Ishikawa (cell line): Measurements from ENCODE around the gene ATF7IP2.
A peak's percentile ranks its signal among the peaks of the same experiment; 100 is the strongest.

Experiments used
- CEBPB ChIP-seq: IDR thresholded peaks from 2 replicates; pipeline ENCODE4 v1.6.1; 2012
- CREB1 ChIP-seq: IDR thresholded peaks from 2 replicates; pipeline ENCODE4 v1.6.1; 2012; ENCODE audit warnings: low read depth
- EGR1 ChIP-seq: IDR thresholded peaks from 2 replicates; pipeline ENCODE4 v1.6.1; 2012
- EP300 ChIP-seq: IDR thresholded peaks from 2 replicates; pipeline ENCODE4 v1.6.1; 2012; ENCODE audit warnings: borderline replicate concordance
- FOXM1 ChIP-seq: IDR thresholded peaks from 2 replicates; pipeline ENCODE4 v1.6.1; 2012; ENCODE audit warnings: low read depth, borderline replicate concordance
- MAX ChIP-seq: IDR thresholded peaks from 2 replicates; pipeline ENCODE4 v1.6.1; 2012
- NFIC ChIP-seq: IDR thresholded peaks from 2 replicates; pipeline ENCODE4 v1.6.1; 2012
- RAD21 ChIP-seq: IDR thresholded peaks from 2 replicates; pipeline ENCODE4 v1.6.1; 2012; ENCODE audit warnings: low read depth
- REST ChIP-seq: IDR thresholded peaks from 2 replicates; pipeline ENCODE4 v1.6.1; 2012; ENCODE audit warnings: low read depth, mild to moderate bottlenecking
- TAF1 ChIP-seq: IDR thresholded peaks from 2 replicates; pipeline ENCODE4 v1.6.1; 2012; ENCODE audit warnings: low read depth, mild to moderate bottlenecking
- TCF12 ChIP-seq: IDR thresholded peaks from 2 replicates; pipeline ENCODE4 v1.6.1; 2012; ENCODE audit warnings: low read depth
- TEAD4 ChIP-seq: IDR thresholded peaks from 2 replicates; pipeline ENCODE4 v1.6.1; 2012
- YY1 ChIP-seq: IDR thresholded peaks from 2 replicates; pipeline ENCODE4 v1.6.1; 2012; ENCODE audit warnings: low read depth
- ZBTB7A ChIP-seq: IDR thresholded peaks from 2 replicates; pipeline ENCODE4 v1.6.1; 2012; ENCODE audit warnings: low read depth
- TF ChIP-seq, protein P1 (sequence below): IDR thresholded peaks from 2 replicates; pipeline ENCODE4 v1.6.1; 2012

ATF7IP2 gene

DNA sequence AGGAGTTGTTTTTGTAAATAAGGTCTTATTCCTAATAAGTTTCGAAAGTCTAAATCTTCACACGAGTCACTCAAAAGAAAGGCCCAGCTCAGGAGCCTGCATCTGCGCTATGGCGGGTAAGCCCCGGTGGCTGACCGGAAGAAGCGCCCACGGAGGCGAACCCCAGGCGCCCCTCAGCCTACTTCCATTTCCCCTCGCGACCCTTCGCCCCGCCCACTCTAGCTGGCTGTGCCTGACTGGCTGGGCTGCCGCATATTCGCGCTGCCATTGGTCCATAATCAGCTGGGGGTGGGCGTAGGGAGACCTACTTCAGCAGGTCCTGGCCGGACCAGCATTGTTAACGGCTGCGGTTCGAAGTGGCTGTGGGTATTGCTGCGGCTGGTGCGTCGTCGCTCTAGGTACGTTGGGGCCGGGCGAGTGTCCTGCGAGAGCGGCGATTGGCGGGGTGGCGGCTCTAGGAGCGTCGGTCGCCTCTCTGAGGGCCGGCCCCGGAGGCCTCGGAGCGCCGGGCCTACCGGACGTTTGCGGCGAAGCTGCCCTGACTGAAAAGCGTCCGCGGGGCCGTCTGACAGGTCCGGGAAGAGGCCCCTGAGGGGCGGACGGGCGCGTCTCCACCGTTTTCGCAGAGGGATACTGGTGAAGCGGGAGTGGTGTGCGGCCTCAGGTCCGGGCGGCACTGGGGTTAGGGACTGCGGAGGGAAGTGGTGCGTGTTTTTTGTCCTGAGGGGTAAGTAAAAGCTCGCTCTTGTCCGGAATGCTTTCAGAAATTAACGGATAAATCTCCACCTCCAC is at the start of gene ATF7IP2:
ATF7IP2 (plus strand) TSS at position 337 of the 792 bp plus-strand sequence. CDS start 44,560 bp downstream, outside the sequence.
- no peak for TF ChIP-seq REST
- TF ChIP-seq, protein P1, sequence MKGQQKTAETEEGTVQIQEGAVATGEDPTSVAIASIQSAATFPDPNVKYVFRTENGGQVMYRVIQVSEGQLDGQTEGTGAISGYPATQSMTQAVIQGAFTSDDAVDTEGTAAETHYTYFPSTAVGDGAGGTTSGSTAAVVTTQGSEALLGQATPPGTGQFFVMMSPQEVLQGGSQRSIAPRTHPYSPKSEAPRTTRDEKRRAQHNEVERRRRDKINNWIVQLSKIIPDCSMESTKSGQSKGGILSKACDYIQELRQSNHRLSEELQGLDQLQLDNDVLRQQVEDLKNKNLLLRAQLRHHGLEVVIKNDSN = no peak
- no peak for TF ChIP-seq YY1
- TF ChIP-seq MAX = peak; percentile 59; the same call in 1 of the 2 replicates
- TF ChIP-seq CREB1 = no peak
- no peak for TF ChIP-seq RAD21
- no peak for TF ChIP-seq NFIC
- no peak for TF ChIP-seq CEBPB
- no peak for TF ChIP-seq EGR1
- no peak for TF ChIP-seq TAF1
- TF ChIP-seq TCF12 = peak; percentile 59; the same call in 1 of the 2 replicates
- TF ChIP-seq FOXM1 = no peak
- TF ChIP-seq TEAD4 = no peak
- TF ChIP-seq EP300 = no peak
- 0 out of 2 replicates have a peak, but pooled peaks have one; percentile 31 for TF ChIP-seq ZBTB7A

- TF ChIP-seq TEAD4 = no peak
- TF ChIP-seq RAD21 = no peak
- no peak for TF ChIP-seq TCF12
- no peak for TF ChIP-seq REST
- no peak for TF ChIP-seq FOXM1
- no peak for TF ChIP-seq NFIC
- TF ChIP-seq MAX = no peak
- no peak for TF ChIP-seq TAF1
- no peak for TF ChIP-seq CEBPB
Measured at GRCh38 chr16:10338426-10338825, 47.4 kb upstream of the ATF7IP2 start.

DNA sequence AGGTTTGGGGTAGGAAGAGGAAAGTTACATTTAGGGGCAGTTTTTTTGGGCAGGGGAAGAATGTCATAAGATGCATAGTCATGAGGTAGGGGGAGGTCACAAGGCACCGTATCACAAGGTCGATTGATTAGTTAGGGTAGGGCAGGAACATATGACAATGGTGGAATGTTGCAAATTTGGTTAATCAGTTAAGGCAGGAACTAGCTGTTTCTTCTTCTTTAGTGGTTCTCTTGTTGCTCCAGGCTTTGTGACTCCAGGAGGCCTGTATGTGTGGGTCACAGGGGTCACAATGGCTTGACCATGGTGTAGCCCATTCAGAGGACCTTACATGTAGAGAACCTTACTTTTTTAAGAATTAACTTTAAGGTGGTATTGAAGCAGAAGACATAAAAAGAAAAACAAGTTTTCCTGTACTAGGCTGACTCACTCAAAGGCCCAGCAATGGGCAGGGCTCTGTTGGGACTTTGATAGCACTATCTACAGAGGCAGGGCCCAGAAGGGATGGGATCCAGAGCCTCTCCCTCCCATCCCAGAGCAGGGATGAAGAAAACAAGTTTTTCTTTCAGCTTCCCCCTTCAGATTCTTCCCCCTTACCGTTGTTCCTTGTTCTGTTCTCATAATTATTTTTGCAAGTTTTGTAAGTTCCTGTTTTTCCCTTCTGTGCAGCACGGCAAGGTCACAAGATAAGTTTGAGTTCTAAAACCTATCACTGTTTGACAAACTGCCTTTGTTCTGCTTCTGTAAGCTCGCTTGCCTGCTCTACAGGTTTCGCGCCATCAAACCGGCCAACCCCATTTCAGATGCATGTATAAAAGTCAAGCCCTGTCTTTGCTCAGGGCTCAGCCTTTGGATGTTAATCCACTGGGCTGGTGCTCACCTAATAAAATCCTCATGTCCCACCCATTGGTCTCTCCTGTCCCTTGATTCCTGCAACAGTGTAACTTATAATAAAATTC is 45.8 kb upstream of the ATF7IP2 start:
- TF ChIP-seq YY1 (no peak), RAD21 (no peak), EP300 (no peak), ZBTB7A (no peak)
- TF ChIP-seq, protein P1 = 0 out of 2 replicates have a peak, but pooled peaks have one; percentile 11

DNA sequence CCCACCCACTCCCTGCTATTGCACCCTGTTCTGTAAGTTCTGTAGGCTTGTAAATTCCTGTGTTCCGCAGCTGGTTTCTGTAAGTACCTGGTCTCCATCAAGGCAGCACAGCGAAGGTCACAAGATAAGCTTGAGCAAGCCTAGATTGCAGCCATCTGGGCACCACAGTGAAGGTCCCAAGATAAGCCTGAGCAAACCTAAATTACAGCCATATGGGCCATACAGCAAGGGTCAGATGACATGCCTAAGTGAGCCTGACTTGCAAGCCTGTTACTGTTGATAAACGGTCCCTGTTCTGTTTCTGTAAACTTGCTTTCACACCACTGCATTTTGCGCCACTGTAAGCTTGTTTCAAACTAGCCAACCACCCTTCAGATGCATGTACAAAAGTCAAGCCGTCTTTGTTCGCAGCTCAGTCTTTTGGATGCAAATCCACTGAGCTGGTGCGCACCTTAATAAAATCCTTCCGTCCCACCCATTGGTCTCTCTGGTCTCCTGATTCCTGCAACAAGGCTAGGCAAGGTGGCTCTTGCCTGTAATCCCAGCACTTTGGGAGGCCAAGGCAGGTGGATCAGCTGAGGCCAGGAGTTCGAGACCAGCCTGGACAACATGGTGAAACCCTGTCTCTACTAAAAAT is 42.6 kb upstream of the ATF7IP2 start:
- TF ChIP-seq RAD21 (no peak), NFIC (no peak), CEBPB (no peak), YY1 (no peak), TAF1 (no peak)

- no peak for TF ChIP-seq TCF12
- TF ChIP-seq FOXM1 = no peak
- no peak for TF ChIP-seq MAX
- TF ChIP-seq NFIC = no peak
- TF ChIP-seq EP300 = no peak
- no peak for TF ChIP-seq TAF1
- TF ChIP-seq YY1 = no peak
Measured at GRCh38 chr16:10345629-10346028, 40.2 kb upstream of the ATF7IP2 start.
